A549 treated with DMSO at 1 μM for 4 hours (cell line): ENCODE results near the gene PPP1R15B. TPM values are rescaled to one million over a fixed set of nuclear protein-coding genes. Genes with fewer than 3 reads are reported as not detected.

Experiments
- total RNA-seq: library from RNA; stranded (reverse); fragments of 200-300 nt; extraction: Qiagen RNA extraction; gene quantifications from 5 replicates; pipeline ENCODE4 v1.2.3, GENCODE V29; 2022; ENCODE audit warnings: low read depth

Gene PPP1R15B
- total RNA-seq = 27.7 to 32.8 TPM (median 31.3 TPM) in 5 replicates

GRCh38 chr1:204411451-204412204 lies at the start of gene PPP1R15B:
Gene PPP1R15B (minus strand): TSS chr1:204411817. CDS start chr1:204411411, 406 bp downstream.

DNA sequence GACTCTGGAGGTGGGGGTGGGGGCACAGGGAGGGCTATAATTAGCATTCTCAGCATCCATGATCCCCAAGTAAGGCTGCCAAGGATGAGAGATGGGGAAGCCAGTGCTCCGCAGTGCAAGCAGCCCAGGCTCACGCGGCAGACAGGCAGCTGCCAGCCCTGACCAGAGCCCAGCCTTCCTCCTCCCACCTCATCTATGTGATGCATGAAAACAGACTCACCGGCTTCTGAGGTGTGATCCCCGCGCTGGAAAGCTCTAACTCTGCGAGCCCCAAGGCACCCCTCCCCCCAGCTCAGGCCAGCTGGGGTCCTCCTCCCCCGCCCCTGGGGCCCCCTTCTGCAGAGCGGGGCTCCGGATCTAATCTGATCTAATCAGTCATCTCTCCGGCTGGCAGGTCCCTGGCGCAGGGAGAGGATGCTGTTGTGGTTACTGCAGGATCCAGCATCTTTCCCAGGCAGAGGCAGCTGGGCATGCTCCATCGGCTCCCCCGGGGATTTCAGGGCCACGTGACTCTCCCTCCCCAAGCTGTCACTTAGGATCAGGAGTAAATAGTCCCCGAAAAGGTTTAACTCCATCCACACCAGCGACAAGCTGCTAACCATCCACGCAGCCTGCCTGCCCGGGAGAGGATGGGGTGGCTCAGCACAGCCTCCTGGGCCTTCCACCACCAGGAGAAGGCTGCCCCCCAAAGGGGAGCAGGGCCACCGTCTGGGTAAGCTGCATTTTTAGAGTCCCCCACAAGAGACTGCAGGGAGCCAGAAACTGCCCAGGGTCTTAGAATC lies 52.0 kb downstream of the PPP1R15B start, which contains the start of gene PLEKHA6:
Gene PLEKHA6, minus strand, starts transcription at position 456 of the 782 bp plus-strand sequence. CDS start 86,202 bp downstream, outside the sequence.

Other genes starting within 250 kb of the PPP1R15B start
- gene REN, start 245.5 kb downstream of the PPP1R15B start, total RNA-seq = not detected in 5 replicates
- gene KISS1, start 215.3 kb downstream of the PPP1R15B start, total RNA-seq = 0.17 to 1.3 TPM (median 0.38 TPM) in 5 replicates
- 3.8 to 6.4 TPM (median 5.5 TPM) in 5 replicates for gene GOLT1A, start 197.8 kb downstream of the PPP1R15B start, total RNA-seq
- gene PLEKHA6, start 51.9 kb downstream of the PPP1R15B start, total RNA-seq = 21.1 to 30.6 TPM (median 26.1 TPM) in 5 replicates
- 5.2 to 9.1 TPM (median 7.3 TPM) in 5 replicates for gene PIK3C2B, start 83.0 kb upstream of the PPP1R15B start, total RNA-seq
- 4.6 to 5.5 TPM (median 5.4 TPM) in 5 replicates for gene MDM4, start 104.6 kb upstream of the PPP1R15B start, total RNA-seq